Astrocyte of the spinal cord (primary cell): ENCODE results near the gene PRTFDC1.
"Not testable (repeated sequence)": the region's sequence is repeated elsewhere in the genome, so short reads cannot be mapped to it uniquely, and the experiment has no call there.

ENCODE experiments used
- DNase-seq: peaks from one replicate; pipeline ENCODE4 v3.0.0; 2011; ENCODE audit warnings: low read depth, low spot score
- H3K4me3 ChIP-seq: 2 replicates; pipeline ENCODE4 v1.5.1; 2011; ENCODE audit warnings: low read depth, mild to moderate bottlenecking, low read length, moderate library complexity
- in situ Hi-C: cut with HindIII; loops from 2 replicates; pipeline ENCODE4 v1.10.0; 2017; ENCODE audit warnings: low sequenced_read_pairs
- TF ChIP-seq, protein P1 (sequence below): IDR thresholded peaks from 2 replicates; pipeline ENCODE4 v1.5.1; 2012; ENCODE audit warnings: low read depth, mild to moderate bottlenecking, low read length, inconsistent platforms

PRTFDC1 gene

DNA sequence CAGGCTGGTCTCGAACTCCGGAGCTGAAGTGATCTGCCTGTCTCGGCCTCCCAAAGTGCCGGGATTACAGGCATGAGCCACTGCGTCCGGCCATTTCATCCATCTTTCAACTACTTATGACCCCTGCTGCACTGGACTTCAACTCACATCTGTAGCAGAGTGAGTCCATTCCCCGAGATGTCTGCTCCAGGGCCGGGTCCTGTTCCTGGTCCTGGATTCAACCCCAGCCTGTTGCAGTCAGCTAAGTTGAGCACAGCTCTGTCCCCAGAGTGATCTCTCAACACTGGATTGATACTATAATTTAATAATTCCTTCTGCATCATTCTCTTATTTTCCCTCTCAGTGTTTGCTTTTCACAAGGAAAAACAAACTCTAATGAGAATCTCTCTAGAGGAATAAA, 25.8 kb downstream of the PRTFDC1 start:
- no peak for DNase-seq
- no peak overlapping the region for H3K4me3 ChIP-seq
- TF ChIP-seq, protein P1, sequence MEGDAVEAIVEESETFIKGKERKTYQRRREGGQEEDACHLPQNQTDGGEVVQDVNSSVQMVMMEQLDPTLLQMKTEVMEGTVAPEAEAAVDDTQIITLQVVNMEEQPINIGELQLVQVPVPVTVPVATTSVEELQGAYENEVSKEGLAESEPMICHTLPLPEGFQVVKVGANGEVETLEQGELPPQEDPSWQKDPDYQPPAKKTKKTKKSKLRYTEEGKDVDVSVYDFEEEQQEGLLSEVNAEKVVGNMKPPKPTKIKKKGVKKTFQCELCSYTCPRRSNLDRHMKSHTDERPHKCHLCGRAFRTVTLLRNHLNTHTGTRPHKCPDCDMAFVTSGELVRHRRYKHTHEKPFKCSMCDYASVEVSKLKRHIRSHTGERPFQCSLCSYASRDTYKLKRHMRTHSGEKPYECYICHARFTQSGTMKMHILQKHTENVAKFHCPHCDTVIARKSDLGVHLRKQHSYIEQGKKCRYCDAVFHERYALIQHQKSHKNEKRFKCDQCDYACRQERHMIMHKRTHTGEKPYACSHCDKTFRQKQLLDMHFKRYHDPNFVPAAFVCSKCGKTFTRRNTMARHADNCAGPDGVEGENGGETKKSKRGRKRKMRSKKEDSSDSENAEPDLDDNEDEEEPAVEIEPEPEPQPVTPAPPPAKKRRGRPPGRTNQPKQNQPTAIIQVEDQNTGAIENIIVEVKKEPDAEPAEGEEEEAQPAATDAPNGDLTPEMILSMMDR: no peak
- in situ Hi-C loops: no loop called here

DNA sequence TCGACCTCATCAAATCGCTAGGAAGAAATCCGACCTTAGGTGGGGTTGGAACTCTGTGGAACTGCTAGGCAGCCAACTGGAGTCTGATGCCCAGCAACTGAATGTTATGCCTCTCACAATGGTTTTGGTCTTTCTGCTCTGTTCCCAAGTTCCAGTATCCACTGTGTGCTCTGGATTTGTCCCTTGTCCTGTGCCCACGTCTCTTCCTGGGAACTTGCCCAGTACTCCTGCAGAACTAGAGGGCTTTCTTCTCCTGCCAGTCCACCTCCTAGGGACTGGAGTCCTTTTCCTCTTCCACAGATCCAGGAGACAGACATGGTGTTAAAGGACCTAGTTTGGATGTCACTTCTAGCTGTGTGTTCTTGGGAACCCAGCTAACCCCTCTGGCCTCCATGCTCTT, 26.6 kb downstream of the PRTFDC1 start:
- TF ChIP-seq, protein P1: no peak
- H3K4me3 ChIP-seq: no peak overlapping the region
- no peak for DNase-seq
- in situ Hi-C loops: no loop called here

DNA sequence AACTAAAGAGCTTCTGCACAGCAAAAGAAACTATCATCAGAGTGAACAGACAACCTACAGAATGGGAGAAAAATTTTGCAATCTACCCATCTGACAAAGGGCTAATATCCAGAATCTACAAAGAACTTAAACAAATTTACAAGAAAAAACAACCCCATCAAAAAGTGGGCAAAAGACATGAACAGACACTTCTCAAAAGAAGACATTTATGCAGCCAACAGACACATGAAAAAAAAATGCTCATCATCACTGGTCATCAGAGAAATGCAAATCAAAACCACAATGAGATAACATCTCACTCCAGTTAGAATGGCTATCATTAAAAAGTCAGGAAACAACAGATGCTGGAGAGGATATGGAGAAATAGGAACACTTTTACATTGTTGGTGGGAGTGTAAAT, 27.9 kb downstream of the PRTFDC1 start:
- DNase-seq, H3K4me3 ChIP-seq, in situ Hi-C loops: not testable (repeated sequence)

DNA sequence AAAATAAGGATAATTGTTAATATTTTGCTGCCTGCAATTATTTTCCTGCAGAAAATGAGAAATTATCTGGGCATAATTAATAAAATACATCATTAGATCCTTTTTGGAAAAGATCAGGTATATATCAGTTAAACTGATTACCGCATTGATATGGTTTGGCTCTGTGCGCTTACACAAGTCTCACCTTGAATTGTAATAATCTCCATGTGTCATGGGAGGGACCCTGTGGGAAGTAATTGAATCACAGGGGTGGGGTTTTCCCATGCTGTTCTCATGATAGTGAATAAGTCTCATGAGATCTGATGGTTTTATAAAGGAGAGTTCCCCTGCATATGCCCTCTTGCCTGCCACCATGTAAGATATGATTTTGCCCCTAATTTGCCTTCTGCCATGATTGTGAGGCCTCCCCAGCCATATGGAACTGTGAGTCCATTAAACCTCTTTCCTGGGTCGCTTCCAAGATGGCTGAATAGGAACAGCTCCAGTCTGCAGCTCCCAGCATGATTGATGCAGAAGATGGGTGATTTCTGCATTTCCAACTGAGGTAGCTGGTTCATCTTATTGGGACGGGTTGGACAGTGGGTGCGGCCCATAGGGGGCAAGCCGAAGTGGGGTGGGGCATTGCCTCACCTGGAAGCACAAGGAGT, 30.1 kb downstream of the PRTFDC1 start:
- DNase-seq, H3K4me3 ChIP-seq, in situ Hi-C loops: not testable (repeated sequence)

DNA sequence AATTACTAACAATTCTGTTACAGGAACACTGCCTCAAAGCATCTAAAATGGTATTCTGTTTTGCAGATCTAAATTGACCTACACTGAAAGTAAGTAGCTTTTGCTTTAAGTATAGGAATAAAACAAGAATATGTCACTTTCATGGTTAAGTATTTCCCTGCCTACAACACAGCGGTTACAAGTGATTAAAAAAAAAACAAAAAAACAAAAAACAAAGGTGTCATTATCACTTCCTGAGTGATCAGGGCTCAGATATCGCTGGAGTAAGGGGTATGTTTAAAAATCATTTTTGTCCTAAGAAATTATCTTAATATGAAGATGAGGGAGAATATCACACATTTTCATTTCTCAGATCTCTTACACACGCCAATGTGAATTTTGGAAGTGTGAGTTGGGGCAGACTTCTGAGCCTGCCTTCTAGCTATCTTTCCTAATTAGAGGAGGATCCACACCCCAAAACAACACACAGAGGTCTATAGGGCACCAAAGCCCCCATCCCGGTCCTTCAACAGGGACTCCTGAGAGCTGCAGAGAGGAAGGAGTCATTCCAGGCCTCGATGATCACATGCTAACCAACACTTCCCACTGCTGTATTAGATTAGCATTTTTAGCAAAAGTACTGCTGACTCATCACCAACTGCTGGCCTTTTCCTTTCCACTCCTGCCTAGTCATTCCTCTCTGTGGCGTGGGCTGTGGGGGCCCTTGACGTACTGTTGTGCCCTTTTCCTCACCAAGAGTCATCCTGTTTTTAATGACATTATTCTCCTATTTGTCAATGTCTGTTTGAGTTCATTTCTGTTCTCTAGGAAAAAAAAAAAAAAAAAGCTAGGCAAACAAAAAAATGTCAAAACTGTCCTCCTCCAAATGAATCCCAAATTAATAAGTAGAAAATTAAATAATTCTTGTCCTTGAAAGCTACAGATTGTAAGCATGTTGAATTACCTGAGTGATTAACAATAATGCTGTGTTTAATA, 31.2 kb downstream of the PRTFDC1 start:
- peak; percentile 97 for DNase-seq
- TF ChIP-seq, protein P1: no peak
- H3K4me3 ChIP-seq: no peak overlapping the region
- in situ Hi-C loops: no loop called here

DNA sequence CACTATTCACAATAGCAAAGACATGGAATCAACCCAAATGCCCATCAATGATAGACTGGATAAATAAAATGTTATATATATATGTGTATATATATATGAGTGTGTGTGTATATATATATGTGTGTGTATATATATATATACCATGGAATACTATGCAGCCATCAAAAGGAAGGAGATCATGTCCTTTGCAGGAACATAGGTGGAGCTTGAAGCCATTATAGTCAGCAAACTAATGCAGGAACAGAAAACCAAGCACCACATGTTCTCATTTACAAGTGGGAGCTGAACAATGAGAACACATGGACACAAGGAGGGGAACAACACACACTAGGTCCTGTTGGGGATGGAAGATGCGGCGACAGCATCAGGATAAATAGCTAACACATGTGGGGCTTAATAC, 32.2 kb downstream of the PRTFDC1 start:
- DNase-seq, H3K4me3 ChIP-seq, in situ Hi-C loops: not testable (repeated sequence)

DNA sequence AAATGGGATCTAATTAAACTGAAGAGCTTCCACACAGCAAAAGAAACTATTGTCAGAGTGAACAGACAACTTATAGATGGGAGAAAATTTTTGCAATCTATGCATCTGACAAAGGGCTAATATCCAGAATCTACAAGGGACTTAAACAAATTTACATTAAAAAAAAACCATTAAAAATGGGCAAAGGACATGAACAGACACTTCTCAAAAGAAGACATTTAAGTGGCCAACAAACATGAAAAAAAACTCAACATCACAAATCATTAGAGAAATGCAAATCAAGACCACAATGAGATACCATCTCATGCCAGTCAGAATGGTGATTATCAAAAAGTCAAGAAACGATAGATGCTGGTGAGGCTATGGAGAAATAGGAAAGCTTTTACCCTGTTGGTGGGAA, 32.8 kb downstream of the PRTFDC1 start:
- in situ Hi-C loops, DNase-seq: not testable (repeated sequence)

DNA sequence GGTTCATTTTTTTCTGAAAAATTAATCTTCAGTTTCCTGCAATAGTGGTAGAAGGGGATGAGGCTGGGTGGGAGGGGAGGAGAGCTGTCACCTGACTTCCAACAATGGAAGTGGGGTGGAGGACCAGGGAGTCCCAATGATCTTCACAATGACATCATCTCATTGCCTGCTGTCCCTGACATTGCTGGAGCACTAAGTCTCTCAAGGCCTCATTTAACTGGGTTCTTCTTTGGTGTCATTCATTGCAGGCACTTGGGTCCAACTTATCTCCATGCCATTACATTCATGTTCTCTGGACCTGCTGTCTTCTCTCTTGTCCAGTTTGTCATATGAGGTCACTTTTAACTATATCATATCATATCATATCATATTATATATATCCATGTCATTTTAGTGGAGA, 34.4 kb downstream of the PRTFDC1 start:
- TF ChIP-seq, protein P1: no peak
- in situ Hi-C loops: no loop called here
- H3K4me3 ChIP-seq: no peak overlapping the region
- no peak for DNase-seq

More for the DNA sequence above, 32.8 kb downstream of the PRTFDC1 start:
- not testable (repeated sequence) for H3K4me3 ChIP-seq
